GM19467 (cell line): ENCODE measurements around the gene VPS33A.

Experiments used
- ATAC-seq: cut with Tn5 transposase; IDR thresholded peaks from one replicate; pipeline ENCODE4 v1.9.1; 2021; ENCODE audit warnings: mild to moderate bottlenecking, moderate library complexity; ENCODE audit not compliant: unreplicated experiment

Gene VPS33A

GRCh38 chr12:122184517-122184916, 81.8 kb downstream of the VPS33A start:
- ATAC-seq, result no peak

GRCh38 chr12:122183588-122183940, 82.7 kb downstream of the VPS33A start:
- ATAC-seq, result no peak

- ATAC-seq, result no peak
Measured at GRCh38 chr12:122182887-122183587, 83.3 kb downstream of the VPS33A start, which contains the start of gene LRRC43. Gene LRRC43, plus strand, starts transcription at chr12:122183123. Its CDS starts 22 bp downstream, at chr12:122183145.
